Adrenal gland (tissue), 12 donors: ENCODE results near the gene GCNT2. TPM values are rescaled to one million over a fixed set of nuclear protein-coding genes. Genes with fewer than 3 reads are reported as not detected.

Experiments
- DNase-seq, 7 donors: peaks; one replicate each; pipeline ENCODE4 v3.0.0-alpha.2; 2019 to 2020
- H3K27ac ChIP-seq, 5 donors: fragments of 200-600 bp; sonication (generic) in 4 of 5; 1 replicate in 3 of 5; 2 replicates in 2 of 5; pipeline versions ENCODE4 v1.5.1 to v1.8.0; 2016 to 2020; ENCODE audit warnings: mild to moderate bottlenecking in 1 of 5
- H3K27me3 ChIP-seq: fragments of 200-600 bp; 2 replicates; pipeline ENCODE4 v1.8.0; 2021
- H3K36me3 ChIP-seq, 2 donors: fragments of 200-600 bp; replicated peaks in 1 of 2; 1 replicate in 1 of 2; 2 replicates in 1 of 2; pipeline versions ENCODE4 v1.5.1 to v1.8.0; 2018 to 2022
- H3K4me1 ChIP-seq, 2 donors: fragments of 200-600 bp; replicated peaks in 1 of 2; 1 replicate in 1 of 2; 2 replicates in 1 of 2; pipeline versions ENCODE4 v1.5.1 to v1.8.0; 2018 to 2021
- H3K4me3 ChIP-seq, 4 donors: fragments of 200-600 bp; sonication (generic) in 3 of 4; one replicate each; pipeline ENCODE4 v1.5.1; 2016 to 2018
- H3K9me3 ChIP-seq, 3 donors: fragments of 200-600 bp; sonication (generic) in 1 of 3; replicated peaks in 1 of 3; 1 replicate in 2 of 3; 2 replicates in 1 of 3; pipeline versions ENCODE4 v1.5.1 to v1.8.0; 2016 to 2021
- CTCF ChIP-seq, 6 experiments: fragments of 450-650 bp in 4 of 6; fragments of 200-600 bp in 2 of 6; sonication (generic) in 1 of 6; IDR thresholded peaks; 1 replicate in 5 of 6; 2 replicates in 1 of 6; pipeline versions ENCODE4 v1.5.1 to v1.8.0; 2016 to 2021; ENCODE audit warnings: antibody characterized with exemption in 6 of 6, mild to moderate bottlenecking in 2 of 6, moderate library complexity in 1 of 6
- POLR2A ChIP-seq, 2 donors: fragments of 450-650 bp; IDR thresholded peaks; one replicate each; pipeline ENCODE4 v1.6.1; 2017; ENCODE audit warnings: antibody characterized with exemption in 2 of 2, mild to moderate bottlenecking in 2 of 2, moderate library complexity in 1 of 2
- whole genome bisulfite sequencing, 4 donors: extraction: QIAGEN DNeasy Blood & Tissue Kit in 2 of 4; methylation state at CpG; one replicate each; pipeline versions ENCODE4 v1.1.5 to v1.1.7; 2013 to 2017; 5-methylcytosine and 5-hydroxymethylcytosine counted together
- intact Hi-C, 2 donors: fragments of 100-400 bp; cut with DNase I; formaldehyde crosslinking; loops; one replicate each; pipeline versions ENCODE4 v1.14.1 to v1.15.0; 2022 to 2023
- polyA plus RNA-seq, 3 donors: library from polyadenylated mRNA; stranded (reverse); fragments of 200-250 nt in 2 of 3; fragments of 350-450 nt in 1 of 3; fragmentation: Illumina TruSeq in 1 of 3; extraction: RNeasy Lipid Tissue Mini Kit (QIAGEN cat#74804) in 1 of 3; gene quantifications; one replicate each; pipeline ENCODE4 v1.2.3, GENCODE V29; 2013 to 2014
- total RNA-seq, 9 donors: library from RNA; depleted of rRNA in 4 of 9; stranded (reverse); fragments of >200 nt in 4 of 9; fragments of 120-200 nt in 1 of 9; fragmentation: NEBNext Ultra II Directional in 1 of 9; extraction: Animal tissue kit (Norgen Biotek cat#: 25700) in 1 of 9; gene quantifications; one replicate each; pipeline versions ENCODE4 v1.1.0 to v1.2.4, GENCODE V29; 2013 to 2023
- donor health status: healthy with polysubstance abuse.
- donor health status: Bipolar disorder and iron deficiency.
- donor health status: DM: yes; HTN: yes; CAD: no.
- donor health status: DM: no; HTN: no; CAD: no.
- donor health status: DM: no; HTN: no; CAD: no.
- donor health status: DM: yes; HTN: yes; CAD: no.

GCNT2 gene
- total and polyA plus RNA-seq, 12 donors = 0.27 to 4.0 (median 1.7) TPM

GRCh38 chr6:10618409-10618808, 97.3 kb downstream of the GCNT2 start:
- TF ChIP-seq CTCF (IDR thresholded peaks at IDR 0.05) (no peak), POLR2A (IDR thresholded peaks at IDR 0.05) (no peak)
- Histone ChIP-seq H3K4me1 (no peaks in the 10 kb centered on the region), H3K27ac (no peak overlapping the region), H3K27me3 (no peaks in the 10 kb centered on the region), H3K4me3 (no peak overlapping the region), H3K36me3 (no peaks in the 10 kb centered on the region), H3K9me3 (no peaks in the 10 kb centered on the region)
- intact Hi-C loops = no loop called here
- DNase-seq = no peak
- 80 to 85% (median 84%) methylated on average over 3 of the region's 3 CpGs for WGBS, 4 donors

GRCh38 chr6:10621213-10621612, 100.1 kb downstream of the GCNT2 start:
- no peak overlapping the region for H3K4me3 ChIP-seq
- intact Hi-C loops = no loop called here
- 87 to 94% (median 90%) methylated on average over 5 of the region's 5 CpGs for WGBS, 4 donors
- no peaks in the 10 kb centered on the region for H3K9me3 ChIP-seq
- H3K36me3 ChIP-seq = no peaks in the 10 kb centered on the region
- no peaks in the 10 kb centered on the region for H3K27me3 ChIP-seq
- no peak for TF ChIP-seq POLR2A (IDR thresholded peaks at IDR 0.05)
- no peak for TF ChIP-seq CTCF (IDR thresholded peaks at IDR 0.05)
- H3K4me1 ChIP-seq = no peaks in the 10 kb centered on the region
- H3K27ac ChIP-seq = no peak overlapping the region
- DNase-seq = no peak

GRCh38 chr6:10621847-10622246, 100.7 kb downstream of the GCNT2 start:
- WGBS, 4 donors = 84 to 96% (median 88%) methylated on average over 3 to 4 of the region's 4 CpGs
- no peaks in the 10 kb centered on the region for H3K36me3 ChIP-seq
- TF ChIP-seq CTCF (IDR thresholded peaks at IDR 0.05) (no peak), POLR2A (IDR thresholded peaks at IDR 0.05) (no peak)
- H3K4me3 ChIP-seq = no peak overlapping the region
- no peak for DNase-seq
- H3K27ac ChIP-seq = no peak overlapping the region
- intact Hi-C loops = no loop called here
- H3K27me3 ChIP-seq = no peaks in the 10 kb centered on the region
- no peaks in the 10 kb centered on the region for H3K9me3 ChIP-seq
- no peaks in the 10 kb centered on the region for H3K4me1 ChIP-seq

GRCh38 chr6:10624836-10625235, 103.7 kb downstream of the GCNT2 start:
- 77 to 90% (median 77%) methylated on average over 5 of the region's 5 CpGs for whole genome bisulfite sequencing, 4 donors
- intact Hi-C loops = no loop called here
- Histone ChIP-seq H3K27ac (no peak overlapping the region), H3K27me3 (no peaks in the 10 kb centered on the region), H3K36me3 (no peaks in the 10 kb centered on the region), H3K9me3 (no peaks in the 10 kb centered on the region), H3K4me3 (no peak overlapping the region), H3K4me1 (no peaks in the 10 kb centered on the region)
- no peak for DNase-seq
- TF ChIP-seq CTCF (IDR thresholded peaks at IDR 0.05) (no peak), POLR2A (IDR thresholded peaks at IDR 0.05) (no peak)
